ENCODE results near the gene TBPL1. TPM values are rescaled to one million over a fixed set of nuclear protein-coding genes. Genes with fewer than 3 reads are reported as not detected.

The TBPL1 gene
- total and polyA plus RNA-seq, 2 of the 8 experiments (the other 6 are each of a cell fraction or from before 2014, with no cell fraction given), result 32.5 to 67.0 TPM

DNA sequence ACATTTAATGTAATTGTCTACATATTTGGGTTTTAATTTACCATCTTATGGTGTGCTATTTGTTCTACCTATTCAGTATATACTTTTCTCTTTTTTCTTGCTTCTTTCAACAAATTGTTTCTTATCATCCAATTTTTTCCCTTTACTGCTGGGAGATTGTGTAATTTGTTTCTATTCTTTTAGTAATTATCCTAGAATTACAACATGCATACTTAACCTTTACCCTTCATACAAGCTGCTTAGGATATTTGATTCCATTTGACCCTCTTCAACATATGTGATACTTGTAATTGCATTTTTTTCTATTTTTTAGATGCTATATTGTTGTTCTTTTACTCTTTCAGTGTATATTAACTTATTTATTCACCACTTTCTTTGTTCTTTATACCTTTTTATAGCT, 15.1 kb upstream of the TBPL1 start (continued):
- TF ChIP-seq POU5F1 (IDR thresholded peaks at IDR 0.05; ENCODE audit: low read depth, low read length), result no peak
- TF ChIP-seq SUZ12 (IDR thresholded peaks at IDR 0.05; ENCODE audit: low read length), result no peak
- TF ChIP-seq BRCA1 (IDR thresholded peaks at IDR 0.05; ENCODE audit: low read depth, low read length), result no peak
- TF ChIP-seq HDAC6 (IDR thresholded peaks at IDR 0.05; ENCODE audit: low read depth, low read length), result no peak
- no peak for TF ChIP-seq USF2 (IDR thresholded peaks at IDR 0.05; ENCODE audit: low read length)
- TF ChIP-seq RAD21 (IDR thresholded peaks at IDR 0.05 in 1 of 2, conservative IDR thresholded peaks at IDR 0.05 in 1 of 2; ENCODE audit: low read depth in 2 of 2, low read length in 2 of 2), result no peak
- TF ChIP-seq EGR1 (IDR thresholded peaks at IDR 0.05; ENCODE audit: borderline replicate concordance, low read depth, low read length), result no peak
